ENCODE results near the gene FAM124A.

The FAM124A gene

DNA sequence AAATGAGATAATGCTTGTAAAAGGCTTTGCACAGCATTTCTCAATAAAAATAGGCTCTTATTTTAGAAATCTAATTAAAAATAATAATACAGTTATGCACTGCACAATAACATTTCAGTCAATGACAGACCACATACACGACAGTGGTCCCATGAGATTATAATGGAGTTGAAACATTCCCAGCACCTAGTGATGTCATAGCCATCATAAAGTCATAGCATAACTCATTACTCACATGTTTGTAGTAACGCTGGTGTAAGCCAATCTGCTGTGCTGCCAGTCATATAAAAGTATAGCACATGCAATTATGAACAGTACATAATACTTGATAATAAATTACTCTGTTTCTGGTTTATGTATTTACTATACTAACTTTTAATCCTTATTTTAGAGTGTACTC lies 104.6 kb downstream of the FAM124A start:
- H3K27ac ChIP-seq (ENCODE audit: low read depth, low read length) = no peak overlapping the region
- no peak overlapping the region for H3K4me3 ChIP-seq (ENCODE audit: low read depth, low read length)
- no peaks in the 10 kb centered on the region for H3K27me3 ChIP-seq (ENCODE audit: control insufficient read depth, insufficient read depth, low read length)
- no peak overlapping the region for H3K9ac ChIP-seq (ENCODE audit: low read depth, low read length)
- peaks cover 22% of the 10 kb centered on the region for H3K4me1 ChIP-seq (ENCODE audit: control insufficient read depth, insufficient read depth, low read length)
- H3K9me3 ChIP-seq (ENCODE audit: control insufficient read depth, insufficient read depth, low read length) = no peaks in the 10 kb centered on the region
- H3K36me3 ChIP-seq (ENCODE audit: control insufficient read depth, insufficient read depth, low read length) = no peaks in the 10 kb centered on the region

DNA sequence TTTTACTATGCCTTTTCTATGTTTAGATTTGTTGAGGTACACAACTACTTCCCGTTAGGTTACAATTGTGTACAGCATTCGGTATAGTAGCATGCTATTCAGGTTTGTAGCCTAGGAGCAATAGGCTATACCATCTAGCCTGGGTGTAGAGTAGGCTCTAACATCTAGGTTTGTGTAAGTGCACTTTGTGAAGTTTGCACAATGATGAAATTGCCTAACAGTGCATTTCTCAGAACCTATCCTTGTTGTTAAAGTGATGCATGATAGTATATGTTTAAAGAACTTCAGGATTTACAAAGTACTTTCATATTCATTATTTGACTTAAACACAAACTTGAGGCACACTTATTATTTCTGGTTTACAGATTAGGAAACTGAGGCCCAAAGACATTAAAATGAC lies 105.8 kb downstream of the FAM124A start:
- Histone ChIP-seq H3K9ac (ENCODE audit: low read depth, low read length) (no peak overlapping the region), H3K4me3 (ENCODE audit: low read depth, low read length) (no peak overlapping the region), H3K27ac (ENCODE audit: low read depth, low read length) (no peak overlapping the region), H3K36me3 (ENCODE audit: control insufficient read depth, insufficient read depth, low read length) (no peaks in the 10 kb centered on the region), H3K4me1 (ENCODE audit: control insufficient read depth, insufficient read depth, low read length) (peaks cover 22% of the 10 kb centered on the region), H3K27me3 (ENCODE audit: control insufficient read depth, insufficient read depth, low read length) (no peaks in the 10 kb centered on the region), H3K9me3 (ENCODE audit: control insufficient read depth, insufficient read depth, low read length) (no peaks in the 10 kb centered on the region)

DNA sequence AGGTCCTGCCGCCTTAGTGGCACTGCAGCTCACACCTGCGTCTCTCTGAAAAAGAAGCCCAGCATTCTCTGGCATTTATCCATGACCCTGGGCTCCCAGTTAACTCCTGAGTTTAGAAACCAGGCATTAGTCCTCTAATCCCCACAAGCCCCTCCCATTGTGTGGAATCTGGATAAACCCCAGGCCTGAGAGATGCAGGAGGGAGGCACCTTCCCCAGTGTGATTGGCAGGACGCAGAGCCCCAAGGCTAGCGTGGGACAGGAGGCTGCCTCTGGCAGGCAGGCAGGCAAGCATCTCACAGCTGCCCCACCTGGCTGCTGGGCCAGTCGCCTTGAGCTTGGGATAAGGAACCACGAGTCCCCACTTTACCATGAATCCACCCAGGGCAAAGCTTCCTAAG lies 106.3 kb downstream of the FAM124A start:
- H3K4me1 ChIP-seq (ENCODE audit: control insufficient read depth, insufficient read depth, low read length) = peaks cover 22% of the 10 kb centered on the region
- H3K9ac ChIP-seq (ENCODE audit: low read depth, low read length) = no peak overlapping the region
- H3K27ac ChIP-seq (ENCODE audit: low read depth, low read length) = no peak overlapping the region
- no peak overlapping the region for H3K4me3 ChIP-seq (ENCODE audit: low read depth, low read length)
- no peaks in the 10 kb centered on the region for H3K36me3 ChIP-seq (ENCODE audit: control insufficient read depth, insufficient read depth, low read length)
- H3K9me3 ChIP-seq (ENCODE audit: control insufficient read depth, insufficient read depth, low read length) = no peaks in the 10 kb centered on the region
- no peaks in the 10 kb centered on the region for H3K27me3 ChIP-seq (ENCODE audit: control insufficient read depth, insufficient read depth, low read length)

DNA sequence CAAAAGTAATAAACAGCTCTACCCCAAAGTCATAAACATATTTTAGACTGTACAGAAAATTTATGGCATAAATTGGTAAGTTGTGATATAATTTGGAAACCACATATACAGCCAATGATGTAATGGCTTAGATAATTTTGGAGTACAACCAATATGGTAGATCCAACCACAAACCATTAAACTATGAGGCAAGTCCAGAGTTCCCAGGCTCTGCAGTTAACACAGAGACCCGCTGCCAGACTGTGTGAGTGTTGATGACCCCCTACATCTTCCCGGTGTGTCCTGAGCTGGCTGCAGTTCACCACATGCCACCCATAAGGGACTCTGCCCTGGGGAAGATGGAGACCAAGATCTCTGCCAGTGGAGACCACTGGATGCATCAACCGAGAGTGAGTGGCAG lies 107.4 kb downstream of the FAM124A start:
- Histone ChIP-seq H3K27me3 (ENCODE audit: control insufficient read depth, insufficient read depth, low read length) (no peaks in the 10 kb centered on the region), H3K4me1 (ENCODE audit: control insufficient read depth, insufficient read depth, low read length) (peaks cover 22% of the 10 kb centered on the region), H3K9ac (ENCODE audit: low read depth, low read length) (no peak overlapping the region), H3K36me3 (ENCODE audit: control insufficient read depth, insufficient read depth, low read length) (no peaks in the 10 kb centered on the region), H3K9me3 (ENCODE audit: control insufficient read depth, insufficient read depth, low read length) (no peaks in the 10 kb centered on the region), H3K4me3 (ENCODE audit: low read depth, low read length) (no peak overlapping the region), H3K27ac (ENCODE audit: low read depth, low read length) (no peak overlapping the region)

DNA sequence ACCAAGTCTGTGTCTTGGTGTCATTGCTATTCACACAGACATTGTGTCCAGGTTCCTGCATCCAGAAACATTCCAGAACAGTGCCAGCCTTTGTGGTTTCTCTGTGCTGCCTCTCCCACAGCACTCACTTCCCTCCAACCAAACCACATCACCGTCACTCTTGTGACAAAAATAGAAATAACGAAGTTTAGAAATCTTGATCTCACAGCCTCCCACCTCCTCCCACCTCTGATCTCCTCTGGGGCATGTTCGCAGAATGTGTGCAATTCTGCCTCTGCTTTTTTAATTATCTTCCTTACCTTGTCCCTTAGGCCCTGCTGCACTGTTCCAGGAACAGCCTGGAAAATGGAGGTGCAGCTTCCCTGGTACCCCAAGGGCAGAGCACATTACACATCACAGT lies 108.6 kb downstream of the FAM124A start:
- no peak overlapping the region for H3K9ac ChIP-seq (ENCODE audit: low read depth, low read length)
- H3K4me3 ChIP-seq (ENCODE audit: low read depth, low read length) = no peak overlapping the region
- peaks cover 13% of the 10 kb centered on the region for H3K4me1 ChIP-seq (ENCODE audit: control insufficient read depth, insufficient read depth, low read length)
- H3K9me3 ChIP-seq (ENCODE audit: control insufficient read depth, insufficient read depth, low read length) = no peaks in the 10 kb centered on the region
- H3K36me3 ChIP-seq (ENCODE audit: control insufficient read depth, insufficient read depth, low read length) = no peaks in the 10 kb centered on the region
- no peak overlapping the region for H3K27ac ChIP-seq (ENCODE audit: low read depth, low read length)
- no peaks in the 10 kb centered on the region for H3K27me3 ChIP-seq (ENCODE audit: control insufficient read depth, insufficient read depth, low read length)

DNA sequence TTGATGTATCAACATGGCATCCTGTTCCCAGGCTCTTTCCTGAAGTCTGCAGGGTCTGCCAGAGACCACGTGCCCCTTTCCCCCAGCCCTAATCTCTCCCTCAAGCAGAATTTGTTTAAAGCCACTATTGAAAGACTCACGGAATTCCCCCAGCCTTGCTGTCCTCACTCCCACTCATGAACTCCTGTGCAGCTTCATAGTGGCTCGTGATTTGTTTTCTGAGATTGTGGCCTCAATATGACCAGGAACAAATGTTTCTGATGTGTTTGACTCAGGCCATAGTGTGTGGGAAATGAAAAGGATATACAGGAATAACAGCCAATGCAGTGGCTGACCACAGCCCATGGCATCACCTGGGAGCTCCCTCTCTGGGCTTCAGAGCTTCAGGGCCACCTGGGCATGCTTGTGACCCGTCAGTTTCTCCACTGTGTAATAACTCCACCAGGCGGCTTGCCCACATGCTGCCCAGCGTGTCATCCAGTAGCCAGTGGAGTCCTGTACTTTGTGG lies 109.2 kb downstream of the FAM124A start:
- no peak overlapping the region for H3K9ac ChIP-seq (ENCODE audit: low read depth, low read length)
- H3K27ac ChIP-seq (ENCODE audit: low read depth, low read length) = no peak overlapping the region
- H3K4me1 ChIP-seq (ENCODE audit: control insufficient read depth, insufficient read depth, low read length) = peaks cover 10% of the 10 kb centered on the region
- H3K4me3 ChIP-seq (ENCODE audit: low read depth, low read length) = no peak overlapping the region
- H3K36me3 ChIP-seq (ENCODE audit: control insufficient read depth, insufficient read depth, low read length) = no peaks in the 10 kb centered on the region
- H3K9me3 ChIP-seq (ENCODE audit: control insufficient read depth, insufficient read depth, low read length) = no peaks in the 10 kb centered on the region
- H3K27me3 ChIP-seq (ENCODE audit: control insufficient read depth, insufficient read depth, low read length) = no peaks in the 10 kb centered on the region

DNA sequence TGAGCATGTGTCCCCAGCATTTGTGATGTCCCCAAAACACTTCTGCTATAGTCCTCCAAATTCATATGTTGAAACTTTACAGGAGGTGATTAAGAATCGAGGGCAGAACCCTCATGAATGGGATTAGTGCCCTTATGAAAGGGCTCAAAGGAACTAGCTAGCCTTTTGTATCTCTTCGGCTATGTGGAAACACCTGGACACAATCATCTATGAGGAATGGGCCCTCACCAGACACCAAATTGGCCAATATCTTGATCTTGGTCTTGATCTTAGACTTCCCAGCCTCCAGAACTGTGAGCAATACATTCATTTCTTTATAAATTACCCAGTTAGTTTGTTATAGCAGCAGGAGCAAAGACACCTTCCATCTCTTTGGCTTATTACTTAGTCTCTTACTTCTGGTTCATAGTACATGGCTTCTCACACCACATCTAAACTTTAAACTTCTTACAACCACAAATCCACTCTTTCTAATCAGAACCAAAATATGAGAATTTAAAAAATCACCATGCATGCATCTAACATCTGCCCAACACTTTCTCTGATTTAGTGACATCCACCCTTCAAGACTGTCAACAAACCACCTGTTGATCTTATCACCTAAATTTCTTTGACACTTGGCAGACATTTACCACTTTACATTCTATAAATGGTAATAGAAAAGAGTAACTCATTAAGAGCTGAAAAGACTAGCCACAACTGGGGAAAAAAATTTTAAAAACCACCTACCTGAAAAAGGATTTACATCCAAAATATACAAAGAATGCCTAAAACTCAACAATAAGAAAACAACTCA lies 110.6 kb downstream of the FAM124A start:
- Histone ChIP-seq H3K9ac (ENCODE audit: low read depth, low read length) (no peak overlapping the region), H3K27ac (ENCODE audit: low read depth, low read length) (no peak overlapping the region), H3K27me3 (ENCODE audit: control insufficient read depth, insufficient read depth, low read length) (no peaks in the 10 kb centered on the region), H3K4me3 (ENCODE audit: low read depth, low read length) (no peak overlapping the region), H3K36me3 (ENCODE audit: control insufficient read depth, insufficient read depth, low read length) (no peaks in the 10 kb centered on the region), H3K9me3 (ENCODE audit: control insufficient read depth, insufficient read depth, low read length) (no peaks in the 10 kb centered on the region), H3K4me1 (ENCODE audit: control insufficient read depth, insufficient read depth, low read length) (peaks cover 10% of the 10 kb centered on the region)

DNA sequence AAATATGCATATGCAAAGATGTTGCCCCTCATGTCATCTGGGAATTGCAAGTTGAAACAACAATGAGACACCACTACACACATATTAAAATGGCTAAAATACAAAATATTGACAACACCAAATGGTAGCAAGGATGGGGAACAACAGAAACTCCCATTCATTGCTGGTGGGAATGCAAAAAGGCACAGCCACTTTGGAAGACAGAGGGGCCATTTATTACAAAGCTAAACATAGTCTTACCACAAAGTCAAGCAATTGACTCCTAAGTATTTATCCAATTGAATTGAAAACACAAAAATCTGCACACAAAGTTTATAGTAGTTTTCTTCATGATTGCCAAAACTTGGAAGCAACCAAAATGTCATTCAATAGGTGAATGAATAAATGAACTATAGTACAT lies 111.2 kb downstream of the FAM124A start:
- H3K27ac ChIP-seq (ENCODE audit: low read depth, low read length) = no peak overlapping the region
- H3K4me3 ChIP-seq (ENCODE audit: low read depth, low read length) = no peak overlapping the region
- H3K9me3 ChIP-seq (ENCODE audit: control insufficient read depth, insufficient read depth, low read length) = no peaks in the 10 kb centered on the region
- H3K4me1 ChIP-seq (ENCODE audit: control insufficient read depth, insufficient read depth, low read length) = peaks cover 7% of the 10 kb centered on the region
- H3K36me3 ChIP-seq (ENCODE audit: control insufficient read depth, insufficient read depth, low read length) = no peaks in the 10 kb centered on the region
- H3K27me3 ChIP-seq (ENCODE audit: control insufficient read depth, insufficient read depth, low read length) = no peaks in the 10 kb centered on the region
- H3K9ac ChIP-seq (ENCODE audit: low read depth, low read length) = no peak overlapping the region

DNA sequence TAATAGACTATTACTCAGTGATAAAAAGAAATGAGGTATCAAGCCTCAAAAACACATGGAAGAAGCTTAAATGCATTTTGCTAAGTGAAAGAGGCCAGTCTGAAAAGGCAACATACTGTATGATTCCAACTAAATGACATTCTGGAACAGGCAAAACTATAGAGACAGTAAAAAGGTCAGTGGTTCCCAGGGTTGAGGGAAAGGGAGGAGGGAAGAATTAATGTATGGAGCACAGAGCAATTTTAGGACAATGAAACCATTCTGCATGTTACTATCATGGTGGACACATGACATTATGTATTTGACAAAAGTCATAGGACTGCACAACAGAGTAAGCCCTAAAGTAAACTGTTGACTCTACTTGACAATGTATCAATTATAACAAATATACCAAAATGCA lies 111.6 kb downstream of the FAM124A start:
- Histone ChIP-seq H3K4me3 (ENCODE audit: low read depth, low read length) (no peak overlapping the region), H3K27me3 (ENCODE audit: control insufficient read depth, insufficient read depth, low read length) (no peaks in the 10 kb centered on the region), H3K9ac (ENCODE audit: low read depth, low read length) (no peak overlapping the region), H3K27ac (ENCODE audit: low read depth, low read length) (no peak overlapping the region), H3K4me1 (ENCODE audit: control insufficient read depth, insufficient read depth, low read length) (peaks cover 4% of the 10 kb centered on the region; the same call in 1 of the 2 replicates), H3K9me3 (ENCODE audit: control insufficient read depth, insufficient read depth, low read length) (no peaks in the 10 kb centered on the region), H3K36me3 (ENCODE audit: control insufficient read depth, insufficient read depth, low read length) (no peaks in the 10 kb centered on the region)

Data from HUES48 (cell line).